Smooth muscle cell (in vitro differentiated cells): ENCODE measurements around the gene SKI. TPM values are rescaled to one million over a fixed set of nuclear protein-coding genes. Genes with fewer than 3 reads are reported as not detected.

Source experiments
- DNase-seq: peaks from one replicate; lab custom pipeline; 2025; ENCODE audit not compliant: unreplicated experiment; lab: John Stamatoyannopoulos, UW
- H2AFZ ChIP-seq: fragments of 200-600 bp; sonication (generic); 2 replicates; pipeline ENCODE4 v1.6.0; 2016; ENCODE audit warnings: antibody characterized with exemption, low read depth, mild to moderate bottlenecking
- H3F3A ChIP-seq: fragments of 200-600 bp; sonication (generic); 2 replicates; pipeline ENCODE4 v1.6.0; 2017; ENCODE audit warnings: antibody characterized with exemption, low read depth
- H3K27ac ChIP-seq: fragments of 200-600 bp; sonication (generic); 2 replicates; pipeline ENCODE4 v1.5.1; 2016; ENCODE audit warnings: low read depth, mild to moderate bottlenecking
- H3K27me3 ChIP-seq: fragments of 200-600 bp; sonication (generic); 2 replicates; pipeline ENCODE4 v1.6.1; 2016; ENCODE audit warnings: low read depth, mild to moderate bottlenecking
- H3K36me3 ChIP-seq: fragments of 200-600 bp; sonication (generic); 2 replicates; pipeline ENCODE4 v1.5.1; 2016; ENCODE audit warnings: low read depth
- H3K4me1 ChIP-seq: fragments of 200-600 bp; sonication (generic); 2 replicates; pipeline ENCODE4 v1.5.1; 2016; ENCODE audit warnings: low read depth
- H3K4me2 ChIP-seq: fragments of 200-600 bp; sonication (generic); 2 replicates; pipeline ENCODE4 v1.6.0; 2016; ENCODE audit warnings: mild to moderate bottlenecking
- H3K4me3 ChIP-seq: fragments of 200-600 bp; sonication (generic); 2 replicates; pipeline ENCODE4 v1.5.1; 2016; ENCODE audit warnings: mild to moderate bottlenecking
- H3K79me2 ChIP-seq: fragments of 200-600 bp; sonication (generic); 2 replicates; pipeline ENCODE4 v1.6.0; 2016; ENCODE audit warnings: low read depth, mild to moderate bottlenecking
- H3K9ac ChIP-seq: fragments of 200-600 bp; sonication (generic); 2 replicates; pipeline ENCODE4 v1.6.0; 2016; ENCODE audit warnings: low read depth
- H3K9me3 ChIP-seq: fragments of 200-600 bp; sonication (generic); replicated peaks from 2 replicates; pipeline ENCODE4 v1.5.1; 2016; ENCODE audit warnings: low read depth
- H4K20me1 ChIP-seq: fragments of 200-600 bp; sonication (generic); 2 replicates; pipeline ENCODE4 v1.6.0; 2016; ENCODE audit warnings: low read depth
- WGBS: methylation state at CpG from one replicate; pipeline ENCODE4 v1.1.7; 2016; ENCODE audit warnings: low lambda C conversion rate; 5-methylcytosine and 5-hydroxymethylcytosine counted together
- polyA plus RNA-seq: library from polyadenylated mRNA; unstranded; fragments of >200 nt; fragmentation: Nextera tagmentation; extraction: Ambion mirVana; gene quantifications from 2 replicates; pipeline ENCODE4 v1.2.1, GENCODE V29; 2016
- total RNA-seq: library from RNA; depleted of rRNA; stranded (reverse); fragments of >200 nt; gene quantifications from 2 replicates; pipeline ENCODE4 v1.2.3, GENCODE V29; 2014
- TF ChIP-seq, protein P1 (sequence below): fragments of 200-600 bp; sonication (generic); IDR thresholded peaks from 2 replicates; pipeline ENCODE4 v1.5.1; 2017; ENCODE audit warnings: borderline replicate concordance, mild to moderate bottlenecking, antibody characterized with exemption; ENCODE audit not compliant: insufficient read depth, poor library complexity, severe bottlenecking

Gene SKI
- total and polyA plus RNA-seq, 2 experiments from 2014 or later: 4.2 to 19.6 TPM

DNA sequence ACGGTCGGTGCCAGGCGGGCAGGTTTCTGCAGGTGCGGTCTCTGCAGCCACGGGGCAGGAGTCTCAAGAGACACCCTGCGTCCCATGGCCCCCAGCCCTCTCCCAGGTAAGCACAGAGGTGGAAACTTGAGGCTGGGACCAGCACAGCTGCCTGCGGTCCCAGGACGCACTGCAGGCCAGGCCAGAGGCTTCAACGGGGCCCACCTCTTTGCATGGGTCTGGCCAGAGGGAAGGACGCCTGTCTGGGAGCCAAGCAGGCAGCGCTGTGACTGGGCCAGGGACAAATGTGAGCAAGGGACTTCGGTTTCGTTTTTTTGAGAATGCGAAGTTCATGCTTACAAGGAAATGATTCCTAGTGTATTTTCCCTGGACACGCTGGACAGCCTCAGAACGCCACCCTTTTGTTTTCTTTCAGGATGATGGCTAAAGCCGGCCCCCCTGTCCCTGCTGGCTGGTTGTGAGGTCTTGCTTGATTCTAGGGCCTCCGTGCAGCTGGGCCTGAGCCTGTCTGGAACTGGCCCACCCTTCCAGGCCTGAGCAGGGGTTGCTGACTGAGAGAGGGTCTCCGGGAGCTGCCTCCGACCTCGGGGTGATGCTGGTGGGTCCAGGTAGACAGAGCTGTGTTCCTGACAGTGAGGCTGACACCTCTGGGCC, 124.9 kb downstream of the SKI start:
- Histone ChIP-seq H3K79me2 (no peaks in the 10 kb centered on the region), H3K4me1 (peaks cover 15% of the 10 kb centered on the region), H3K4me3 (no peak overlapping the region), H3F3A (no peaks in the 10 kb centered on the region), H3K27me3 (no peaks in the 10 kb centered on the region), H3K4me2 (no peak overlapping the region), H2AFZ (no peak overlapping the region), H3K9ac (no peak overlapping the region), H4K20me1 (no peaks in the 10 kb centered on the region), H3K9me3 (no peaks in the 10 kb centered on the region), H3K27ac (no peak overlapping the region), H3K36me3 (no peaks in the 10 kb centered on the region)
- DNase-seq: no peak
- TF ChIP-seq, protein P1, sequence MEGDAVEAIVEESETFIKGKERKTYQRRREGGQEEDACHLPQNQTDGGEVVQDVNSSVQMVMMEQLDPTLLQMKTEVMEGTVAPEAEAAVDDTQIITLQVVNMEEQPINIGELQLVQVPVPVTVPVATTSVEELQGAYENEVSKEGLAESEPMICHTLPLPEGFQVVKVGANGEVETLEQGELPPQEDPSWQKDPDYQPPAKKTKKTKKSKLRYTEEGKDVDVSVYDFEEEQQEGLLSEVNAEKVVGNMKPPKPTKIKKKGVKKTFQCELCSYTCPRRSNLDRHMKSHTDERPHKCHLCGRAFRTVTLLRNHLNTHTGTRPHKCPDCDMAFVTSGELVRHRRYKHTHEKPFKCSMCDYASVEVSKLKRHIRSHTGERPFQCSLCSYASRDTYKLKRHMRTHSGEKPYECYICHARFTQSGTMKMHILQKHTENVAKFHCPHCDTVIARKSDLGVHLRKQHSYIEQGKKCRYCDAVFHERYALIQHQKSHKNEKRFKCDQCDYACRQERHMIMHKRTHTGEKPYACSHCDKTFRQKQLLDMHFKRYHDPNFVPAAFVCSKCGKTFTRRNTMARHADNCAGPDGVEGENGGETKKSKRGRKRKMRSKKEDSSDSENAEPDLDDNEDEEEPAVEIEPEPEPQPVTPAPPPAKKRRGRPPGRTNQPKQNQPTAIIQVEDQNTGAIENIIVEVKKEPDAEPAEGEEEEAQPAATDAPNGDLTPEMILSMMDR: no peak
- 95% methylated on average over 21 of the region's 21 CpGs for WGBS

DNA sequence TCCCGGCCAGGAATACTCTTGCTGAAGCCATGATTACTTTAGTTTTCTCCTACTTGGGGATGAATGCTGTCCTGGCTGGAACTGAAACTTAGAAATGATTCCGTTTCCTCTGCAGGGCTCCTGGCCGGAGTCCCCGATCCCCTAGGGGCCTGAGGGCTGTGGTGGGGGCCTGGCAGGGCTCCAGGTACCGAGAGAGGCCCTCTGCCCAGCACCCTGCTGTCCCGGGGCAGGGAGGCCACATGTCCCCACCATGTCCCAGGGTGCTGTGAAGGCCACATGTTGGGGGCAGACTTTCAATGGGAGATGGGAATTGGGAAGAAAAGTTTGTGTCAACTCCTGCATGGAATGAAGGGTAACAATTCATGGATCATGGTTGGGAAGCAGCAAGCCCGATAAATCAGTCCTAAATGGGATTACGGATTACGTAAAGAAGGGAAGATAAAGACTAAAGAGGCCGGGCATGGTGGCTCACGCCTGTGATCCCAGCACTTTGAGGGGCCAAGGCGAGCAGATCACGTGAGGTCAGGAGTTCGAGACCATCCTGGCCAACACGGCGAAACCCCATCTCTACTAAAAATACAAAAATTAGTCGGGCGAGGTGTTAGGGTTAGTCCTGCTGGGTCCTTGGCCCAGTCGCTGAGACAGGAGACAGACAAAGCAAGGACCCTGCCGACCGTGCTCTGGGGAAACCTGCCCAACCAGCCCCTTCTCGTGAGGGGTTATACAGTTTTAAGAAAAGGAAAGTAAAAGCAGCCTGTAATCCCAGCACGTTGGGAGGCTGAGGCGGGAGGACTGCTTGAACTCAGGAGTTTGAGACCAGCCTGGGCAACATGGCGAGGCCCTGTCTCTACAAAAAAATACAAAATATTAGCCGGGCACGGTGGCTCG, 125.7 kb downstream of the SKI start:
- Histone ChIP-seq H2AFZ (no peak overlapping the region), H3K36me3 (no peaks in the 10 kb centered on the region), H3K4me3 (no peak overlapping the region), H3K27ac (no peak overlapping the region), H3K9ac (no peak overlapping the region), H3K27me3 (no peaks in the 10 kb centered on the region), H4K20me1 (no peaks in the 10 kb centered on the region), H3K4me1 (peaks cover 14% of the 10 kb centered on the region), H3K9me3 (no peaks in the 10 kb centered on the region), H3K4me2 (no peak overlapping the region), H3F3A (no peaks in the 10 kb centered on the region), H3K79me2 (no peaks in the 10 kb centered on the region)
- TF ChIP-seq, protein P1: no peak
- 93% methylated on average over 28 of the region's 28 CpGs for WGBS
- no peak for DNase-seq

DNA sequence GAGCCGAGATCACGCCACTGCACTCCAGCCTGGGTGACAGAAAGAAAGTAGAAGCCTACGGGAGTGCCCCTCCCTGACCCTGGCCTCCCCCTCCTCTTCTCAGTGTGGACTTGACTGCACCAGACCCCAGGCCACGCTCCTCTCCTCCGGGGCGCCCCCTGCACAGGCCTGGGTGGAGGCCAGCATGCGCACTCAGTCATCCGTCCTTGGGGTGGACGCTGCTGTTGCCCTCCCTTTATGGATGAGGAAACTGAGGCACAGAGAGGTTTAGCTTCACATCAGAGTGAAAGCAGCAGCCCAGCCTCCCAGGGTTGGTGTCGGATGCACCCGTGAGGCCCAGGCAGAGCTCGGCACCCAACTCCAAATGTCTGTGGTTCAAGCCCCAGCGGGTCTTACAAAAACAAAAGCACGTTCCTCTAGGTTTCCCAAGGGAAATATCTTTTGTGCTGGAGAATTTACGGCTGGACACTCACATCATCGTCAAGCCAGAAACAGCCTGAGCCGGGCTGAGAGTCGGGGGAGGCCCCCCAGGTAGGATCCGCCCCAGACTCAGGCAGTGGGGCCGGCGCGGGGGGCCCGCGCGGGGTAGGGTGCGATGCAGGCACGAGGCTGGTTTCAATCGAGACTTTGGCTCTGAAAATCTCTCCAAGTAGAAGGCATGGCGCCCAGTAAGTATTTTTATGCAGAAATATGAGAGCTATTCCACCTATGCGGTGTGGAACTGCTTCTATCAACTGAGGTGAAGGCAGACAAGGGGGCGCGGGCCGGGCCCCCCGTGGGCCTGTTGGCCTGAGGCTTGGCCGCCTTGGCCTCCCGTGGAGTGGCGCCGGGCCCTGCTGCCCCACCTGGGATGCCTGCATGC, 126.6 kb downstream of the SKI start:
- Histone ChIP-seq H3K9ac (no peak overlapping the region), H3K9me3 (no peaks in the 10 kb centered on the region), H3K79me2 (no peaks in the 10 kb centered on the region), H3K27ac (no peak overlapping the region), H3K4me3 (no peak overlapping the region), H2AFZ (no peak overlapping the region), H3K36me3 (no peaks in the 10 kb centered on the region), H3K4me2 (no peak overlapping the region), H3F3A (no peaks in the 10 kb centered on the region), H3K27me3 (no peaks in the 10 kb centered on the region), H4K20me1 (no peaks in the 10 kb centered on the region), H3K4me1 (peaks cover 5% of the 10 kb centered on the region)
- WGBS: 94% methylated on average over 38 of the region's 38 CpGs
- TF ChIP-seq, protein P1: no peak
- no peak for DNase-seq
